ENCODE results near the gene BCAS1. TPM values are rescaled to one million over a fixed set of nuclear protein-coding genes. Genes with fewer than 3 reads are reported as not detected.

Gene BCAS1
- total RNA-seq = under 1 TPM in 2 of 4 donors, not detected in 2; 0.29 to 0.83 TPM

- Histone ChIP-seq H3K27ac (no peak within 1 kb of the TSS), H3K4me1 (no peaks in the 10 kb centered on the region), H3K27me3 (no peaks in the 10 kb centered on the region), H3K9me3 (no peaks in the 10 kb centered on the region), H3K4me3 (no peak within 1 kb of the TSS), H3K36me3 (no peaks in the 10 kb centered on the region)
- intact Hi-C loops (cut with DNase I; ENCODE audit: low total_unique reads) = no loop called here
- no peak for TF ChIP-seq CTCF (IDR thresholded peaks at IDR 0.05)
- no peak for DNase-seq
Measured at GRCh38 chr20:54070187-54070987, at the start of gene BCAS1. Gene BCAS1, minus strand, starts transcription at chr20:54070594. Its CDS starts 11,876 bp downstream, at chr20:54058718.

GRCh38 chr20:54119744-54120143 is 49.4 kb upstream of the BCAS1 start:
- Histone ChIP-seq H3K4me3 (no peak overlapping the region), H3K27ac (no peak overlapping the region), H3K36me3 (no peaks in the 10 kb centered on the region), H3K27me3 (no peaks in the 10 kb centered on the region), H3K9me3 (no peaks in the 10 kb centered on the region), H3K4me1 (no peaks in the 10 kb centered on the region)
- intact Hi-C loops (cut with DNase I; ENCODE audit: low total_unique reads) = no loop called here
- TF ChIP-seq POLR2A (IDR thresholded peaks at IDR 0.05) (no peak), CTCF (IDR thresholded peaks at IDR 0.05) (no peak)
- no peak for DNase-seq

- intact Hi-C loops (cut with DNase I; ENCODE audit: low total_unique reads) = no loop called here
- DNase-seq = no peak
- no peaks in the 10 kb centered on the region for H3K4me1 ChIP-seq
- no peak overlapping the region for H3K4me3 ChIP-seq
- no peaks in the 10 kb centered on the region for H3K9me3 ChIP-seq
- H3K27me3 ChIP-seq = no peaks in the 10 kb centered on the region
- H3K36me3 ChIP-seq = no peaks in the 10 kb centered on the region
- TF ChIP-seq CTCF (IDR thresholded peaks at IDR 0.05) = no peak
- TF ChIP-seq POLR2A (IDR thresholded peaks at IDR 0.05) = no peak
- H3K27ac ChIP-seq = no peak overlapping the region
Measured at GRCh38 chr20:54118220-54119001, 48.0 kb upstream of the BCAS1 start.

- Histone ChIP-seq H3K27me3 (no peaks in the 10 kb centered on the region), H3K36me3 (no peaks in the 10 kb centered on the region), H3K27ac (peak overlapping the region in 1 of 2 donors; percentile 57), H3K9me3 (no peaks in the 10 kb centered on the region), H3K4me3 (no peak overlapping the region), H3K4me1 (no peaks in the 10 kb centered on the region)
- intact Hi-C loops (cut with DNase I; ENCODE audit: low total_unique reads) = no loop called here
- DNase-seq = no peak
- TF ChIP-seq CTCF (IDR thresholded peaks at IDR 0.05) = no peak
- no peak for TF ChIP-seq POLR2A (IDR thresholded peaks at IDR 0.05)
Measured at GRCh38 chr20:54116550-54117235, 46.3 kb upstream of the BCAS1 start.
